ENCODE data around the gene EPHA2.
A peak's percentile ranks its signal among the peaks of the same experiment; 100 is the strongest.
"Not testable (repeated sequence)": the region's sequence is repeated elsewhere in the genome, so short reads cannot be mapped to it uniquely, and the experiment has no call there.

EPHA2 gene

GRCh38 chr1:16155537-16156410 lies at the start of gene EPHA2:
Gene EPHA2 (minus strand): TSS chr1:16156069. CDS start chr1:16155932, 137 bp downstream.
- DNase-seq (ENCODE audit: low spot score), result peak; percentile 92

GRCh38 chr1:16205334-16205671 lies 49.4 kb upstream of the EPHA2 start:
- no peak for DNase-seq (ENCODE audit: low spot score)

- no peak for DNase-seq (ENCODE audit: low spot score)
These were observed 48.9 kb upstream of the EPHA2 start for GRCh38 chr1:16204634-16205333.

- no peak for DNase-seq (ENCODE audit: low spot score)
These were observed 48.3 kb upstream of the EPHA2 start for GRCh38 chr1:16204216-16204615.

DNA sequence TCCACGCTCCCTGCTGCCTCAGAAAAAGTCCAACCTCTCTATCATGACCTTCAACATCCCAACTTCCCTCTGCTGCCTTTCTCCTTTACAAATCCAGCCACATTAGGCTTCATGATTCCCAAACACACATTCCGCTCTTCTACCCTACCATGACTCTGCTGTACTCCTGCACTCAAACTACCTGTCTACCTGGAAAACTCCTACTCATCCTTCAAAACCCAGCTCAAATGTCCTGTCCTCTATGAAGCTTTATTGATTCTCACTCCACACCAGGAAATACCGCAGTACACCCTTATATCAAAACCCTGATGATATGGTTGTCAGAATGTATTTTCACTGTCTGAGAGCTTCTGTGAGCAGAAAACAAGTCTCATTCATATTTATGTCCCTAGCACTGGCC lies 47.7 kb upstream of the EPHA2 start:
- DNase-seq (ENCODE audit: low spot score), result no peak

GRCh38 chr1:16202281-16203210 lies 46.7 kb upstream of the EPHA2 start:
- no peak for DNase-seq (ENCODE audit: low spot score)

GRCh38 chr1:16199700-16200099 lies 43.8 kb upstream of the EPHA2 start:
- no peak for DNase-seq (ENCODE audit: low spot score)

- DNase-seq (ENCODE audit: low spot score), result no peak
These were observed 43.3 kb upstream of the EPHA2 start for GRCh38 chr1:16199157-16199501.

DNA sequence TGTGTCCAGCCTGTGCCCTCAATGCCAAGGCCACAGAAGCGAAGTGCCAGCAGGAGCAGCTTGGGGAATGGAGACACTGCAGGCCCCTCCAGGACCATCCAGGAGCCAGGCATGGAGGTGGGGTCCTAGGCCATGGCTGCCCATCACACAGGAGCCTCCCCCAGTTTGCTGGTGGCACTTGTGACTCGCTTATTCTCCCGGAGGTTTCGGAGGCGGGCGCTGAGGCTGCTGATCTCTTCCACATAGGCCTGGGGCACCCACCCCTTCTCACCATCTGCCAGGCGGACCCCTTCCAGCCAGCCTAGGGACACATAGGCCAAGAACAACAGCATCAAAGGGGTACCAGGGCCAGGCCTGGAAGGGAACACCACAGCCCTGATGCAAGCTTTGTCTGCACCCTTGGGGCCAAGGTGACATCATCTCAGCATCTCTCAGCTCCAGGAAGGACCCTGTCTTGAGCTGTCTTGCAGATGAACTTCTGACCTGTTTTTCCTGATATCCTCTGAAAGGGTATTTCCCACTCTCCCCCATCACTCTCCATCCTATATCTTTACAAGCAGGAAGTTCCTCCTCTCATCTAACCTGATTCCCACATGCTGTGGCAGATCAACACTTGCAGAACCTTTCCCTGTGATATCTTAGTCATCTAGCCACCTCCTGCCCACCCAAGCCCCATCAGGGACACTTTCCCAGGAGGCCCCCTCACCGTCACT lies 42.7 kb upstream of the EPHA2 start:
- DNase-seq (ENCODE audit: low spot score), result no peak

DNA sequence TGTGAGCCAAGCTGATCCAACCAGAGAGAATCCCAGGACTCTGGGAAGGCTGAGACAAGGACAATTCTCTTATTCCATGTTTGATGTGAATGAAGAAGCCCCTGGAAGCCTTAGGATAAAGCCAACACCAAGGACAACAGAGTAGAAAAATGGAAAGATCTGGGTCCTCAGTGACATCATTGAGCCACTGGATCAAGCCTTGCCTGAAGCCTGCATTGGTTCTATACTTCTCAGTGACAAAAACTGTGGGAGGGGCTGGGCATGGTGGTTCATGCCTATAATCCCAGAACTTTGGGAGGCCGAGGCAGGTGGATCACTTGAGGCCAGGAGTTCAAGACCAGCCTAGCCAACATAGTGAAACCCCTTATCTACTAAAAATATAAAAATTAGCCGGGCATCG lies 41.0 kb upstream of the EPHA2 start:
- no peak for DNase-seq (ENCODE audit: low spot score)

DNA sequence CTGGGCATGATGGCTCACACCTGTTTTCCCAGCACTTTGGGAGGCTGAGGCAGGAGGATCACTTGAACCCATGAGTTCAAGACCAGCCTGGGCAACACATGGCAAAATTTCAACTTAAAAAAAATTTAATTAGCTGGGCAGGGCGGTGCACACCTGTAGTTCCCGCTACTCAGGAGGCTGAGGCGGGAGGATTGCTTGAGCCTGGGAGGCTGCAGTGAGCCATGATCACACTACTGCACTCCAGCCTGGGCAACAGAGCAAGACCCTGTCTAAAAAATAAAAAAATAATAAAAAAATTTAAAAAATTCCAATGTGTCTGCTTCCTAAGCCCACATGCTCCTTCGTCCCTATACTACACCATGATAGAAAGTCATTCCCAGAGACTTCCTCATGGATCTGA lies 40.3 kb upstream of the EPHA2 start:
- DNase-seq (ENCODE audit: low spot score), result not testable (repeated sequence)

DNA sequence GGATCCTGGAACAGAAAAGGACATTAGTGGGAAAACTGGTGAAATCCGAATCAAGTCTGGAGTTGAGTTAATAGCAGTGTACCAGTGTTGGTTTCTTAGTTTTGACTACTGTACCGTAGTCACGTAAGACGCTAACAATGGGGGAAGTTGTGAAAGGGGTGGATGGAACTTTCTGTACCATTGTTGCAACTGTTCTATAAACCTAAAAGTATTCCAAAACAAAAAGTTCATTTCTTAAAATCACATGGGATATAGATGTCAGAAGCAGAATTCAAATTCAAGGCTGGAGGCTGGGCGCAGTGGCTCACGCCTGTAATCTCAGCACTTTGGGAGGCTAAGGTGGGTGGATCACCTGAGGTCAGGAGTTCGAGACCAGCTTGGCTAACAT lies 39.6 kb upstream of the EPHA2 start:
- no peak for DNase-seq (ENCODE audit: low spot score)

GRCh38 chr1:16191916-16192546 lies 36.2 kb upstream of the EPHA2 start:
- no peak for DNase-seq (ENCODE audit: low spot score)

GRCh38 chr1:16191309-16191708 lies 35.4 kb upstream of the EPHA2 start:
- DNase-seq (ENCODE audit: low spot score), result no peak

- DNase-seq (ENCODE audit: low spot score), result peak; percentile 96
These were observed 34.2 kb upstream of the EPHA2 start for GRCh38 chr1:16189921-16190621.

DNA sequence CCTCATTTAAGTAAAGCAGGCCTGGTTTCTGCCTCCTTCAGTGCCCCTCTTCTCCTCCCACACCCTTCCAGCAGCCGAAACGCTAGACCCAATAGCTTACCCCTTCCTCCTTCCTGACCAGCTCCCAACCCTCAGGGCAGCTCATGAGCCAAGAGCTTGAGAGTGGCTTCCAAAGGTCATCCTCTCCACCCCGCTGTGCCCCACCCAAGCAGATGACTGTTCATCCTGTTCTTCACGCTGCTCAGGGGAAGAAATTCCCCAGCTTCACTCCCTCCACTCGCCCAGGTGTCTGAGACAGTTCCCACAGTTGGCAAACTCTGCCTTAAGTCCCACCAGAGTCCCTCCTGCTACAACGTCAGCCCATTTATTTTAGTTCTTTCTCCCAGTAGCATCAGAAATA lies 33.1 kb upstream of the EPHA2 start:
- no peak for DNase-seq (ENCODE audit: low spot score)

DNA sequence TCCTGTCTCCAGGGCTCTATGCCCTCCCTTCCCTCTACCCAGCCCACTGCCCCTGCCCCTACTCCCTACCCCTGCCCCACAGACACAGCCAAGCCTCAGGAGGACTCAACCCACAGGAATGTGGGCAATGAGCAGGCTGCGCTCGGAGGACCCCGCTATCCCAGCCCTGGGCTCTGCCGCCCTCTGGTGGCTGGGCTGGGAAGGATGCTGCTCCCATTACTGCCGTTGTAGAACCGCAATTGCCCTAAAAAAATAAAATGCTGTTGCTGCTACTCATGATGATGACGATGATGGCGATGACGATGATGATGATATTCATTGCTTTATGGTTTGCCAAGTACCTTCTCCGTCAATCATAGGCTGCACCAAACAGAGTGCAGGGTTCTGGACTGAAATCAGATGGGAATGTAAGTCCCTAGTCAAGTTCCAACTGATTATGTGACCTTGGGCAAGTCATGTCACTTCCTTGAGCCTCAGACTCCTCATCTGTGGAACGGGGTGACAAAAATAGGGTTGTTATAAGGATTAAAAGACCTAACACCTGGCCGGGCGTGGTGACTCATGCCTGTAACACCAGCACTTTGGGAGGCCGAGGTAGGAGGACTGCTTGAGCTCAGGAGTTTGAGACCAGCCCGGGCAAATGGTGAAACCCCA lies 32.0 kb upstream of the EPHA2 start:
- DNase-seq (ENCODE audit: low spot score), result peak; percentile 48

- DNase-seq (ENCODE audit: low spot score), result no peak
These were observed 30.9 kb upstream of the EPHA2 start for GRCh38 chr1:16186655-16187235.

DNA sequence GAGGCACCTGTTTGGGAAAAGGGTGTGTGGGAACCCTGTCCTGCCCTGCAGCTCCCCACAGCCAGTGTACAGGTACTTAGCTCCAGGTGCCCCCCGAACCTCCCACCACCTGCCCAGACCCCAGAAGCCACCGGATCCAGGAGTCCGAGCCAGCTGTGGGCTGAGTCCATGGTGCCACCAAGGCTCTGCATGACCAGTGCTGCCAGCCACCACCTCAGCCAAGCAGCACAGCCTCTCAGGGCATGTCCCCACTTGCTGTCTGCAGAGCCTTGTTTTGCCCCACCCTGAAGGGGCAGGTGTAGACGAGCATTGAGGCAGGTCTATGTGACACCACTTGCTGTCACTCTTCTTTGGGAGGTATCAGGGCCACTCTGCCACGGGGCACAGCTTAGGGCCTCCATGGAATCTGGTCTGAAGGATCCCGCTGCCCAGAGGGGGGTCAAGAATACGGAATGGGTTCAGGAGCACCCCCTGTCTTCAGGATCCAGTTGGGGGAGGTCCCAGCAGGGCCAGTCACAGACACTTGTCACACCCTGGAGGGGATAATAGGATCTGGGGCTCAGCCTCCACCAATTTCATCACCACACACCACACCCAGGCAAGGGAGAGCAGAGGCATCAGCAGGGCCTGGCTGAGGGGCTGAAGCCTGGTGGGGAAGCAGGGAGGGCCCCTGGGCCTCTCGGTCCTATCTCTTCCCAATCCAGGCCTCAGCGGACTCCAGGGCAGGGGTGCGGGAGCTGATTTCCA lies 28.9 kb upstream of the EPHA2 start:
- no peak for DNase-seq (ENCODE audit: low spot score)
